Mesothelial cell of epicardium (in vitro differentiated cells): Measurements from ENCODE around the gene CTDSPL. TPM values are rescaled to one million over a fixed set of nuclear protein-coding genes. Genes with fewer than 3 reads are reported as not detected.
A peak's percentile ranks its signal among the peaks of the same experiment; 100 is the strongest.

Experiments
- DNase-seq, 2 experiments: peaks; one replicate each; pipeline ENCODE4 v3.0.0; 2021; ENCODE audit warnings: low spot score in 2 of 2; ENCODE audit not compliant: unreplicated experiment in 2 of 2
- H3K27ac Mint-ChIP-seq: 2 replicates; pipeline ENCODE4 v1.8.0; 2021; ENCODE audit warnings: mixed read lengths
- H3K27me3 Mint-ChIP-seq: 2 replicates; pipeline ENCODE4 v1.8.0; 2021; ENCODE audit warnings: low read depth, mixed read lengths
- H3K36me3 Mint-ChIP-seq: 2 replicates; pipeline ENCODE4 v1.8.0; 2021; ENCODE audit warnings: mixed read lengths
- H3K4me1 Mint-ChIP-seq: 2 replicates; pipeline ENCODE4 v1.8.0; 2021; ENCODE audit warnings: mixed read lengths
- H3K4me3 Mint-ChIP-seq: 2 replicates; pipeline ENCODE4 v1.8.0; 2021; ENCODE audit warnings: mild to moderate bottlenecking, moderate library complexity, mixed read lengths
- H3K9me3 Mint-ChIP-seq: 2 replicates; pipeline ENCODE4 v1.8.0; 2021; ENCODE audit warnings: mixed read lengths
- total RNA-seq: library from RNA; stranded (reverse); gene quantifications from 3 replicates; pipeline ENCODE4 v1.2.1, GENCODE V29; 2021
- TF ChIP-seq, protein P1 (sequence below): fragments of 200-600 bp; sonication (generic); IDR thresholded peaks from one replicate; pipeline ENCODE4 v1.5.0; 2021; ENCODE audit warnings: antibody characterized with exemption; ENCODE audit not compliant: unreplicated experiment

Gene CTDSPL
- total RNA-seq, 1 donor from 2014 or later: 29.9 TPM

DNA sequence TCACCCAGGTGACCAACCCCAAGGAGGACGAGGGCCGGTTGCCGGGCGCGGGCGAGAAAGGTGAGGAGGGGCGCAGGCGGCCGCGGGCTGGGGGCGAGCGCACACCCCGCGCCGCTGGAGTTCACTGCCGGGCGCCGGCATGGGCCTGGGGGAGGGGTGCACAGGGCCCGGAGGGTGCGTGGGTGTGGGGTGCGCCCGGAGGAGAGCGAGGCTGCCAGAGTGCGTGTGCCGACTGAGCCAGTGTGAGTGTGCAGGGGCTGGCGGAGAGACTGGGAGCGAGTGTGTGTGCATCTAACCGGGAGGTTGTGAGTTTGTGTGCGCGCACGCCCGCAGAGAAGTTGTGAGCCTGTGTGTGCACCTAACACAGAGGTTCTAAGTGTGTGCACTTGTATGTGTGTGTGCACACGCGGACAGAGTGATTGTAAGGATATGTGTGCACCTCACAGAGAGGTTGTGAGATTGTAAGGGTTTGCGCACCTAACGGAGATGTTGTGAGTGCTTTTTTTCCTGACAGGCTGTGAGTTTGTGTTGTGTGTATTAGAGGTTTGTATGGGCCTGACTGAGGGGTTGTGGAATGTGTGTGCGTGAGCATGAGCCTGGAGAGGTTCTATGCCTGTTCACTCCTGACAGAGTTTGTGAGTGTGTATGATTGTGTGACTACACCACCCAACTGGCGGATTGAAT lies 681 bp downstream of the CTDSPL start:
- Mint-ChIP-seq H3K27me3 (no peaks in the 10 kb centered on the region), H3K27ac (peak overlapping the region; percentile 92), H3K36me3 (peaks cover 2% of the 10 kb centered on the region), H3K4me1 (peaks cover 37% of the 10 kb centered on the region), H3K4me3 (peak overlapping the region; percentile 86), H3K9me3 (no peaks in the 10 kb centered on the region)
- TF ChIP-seq, protein P1, sequence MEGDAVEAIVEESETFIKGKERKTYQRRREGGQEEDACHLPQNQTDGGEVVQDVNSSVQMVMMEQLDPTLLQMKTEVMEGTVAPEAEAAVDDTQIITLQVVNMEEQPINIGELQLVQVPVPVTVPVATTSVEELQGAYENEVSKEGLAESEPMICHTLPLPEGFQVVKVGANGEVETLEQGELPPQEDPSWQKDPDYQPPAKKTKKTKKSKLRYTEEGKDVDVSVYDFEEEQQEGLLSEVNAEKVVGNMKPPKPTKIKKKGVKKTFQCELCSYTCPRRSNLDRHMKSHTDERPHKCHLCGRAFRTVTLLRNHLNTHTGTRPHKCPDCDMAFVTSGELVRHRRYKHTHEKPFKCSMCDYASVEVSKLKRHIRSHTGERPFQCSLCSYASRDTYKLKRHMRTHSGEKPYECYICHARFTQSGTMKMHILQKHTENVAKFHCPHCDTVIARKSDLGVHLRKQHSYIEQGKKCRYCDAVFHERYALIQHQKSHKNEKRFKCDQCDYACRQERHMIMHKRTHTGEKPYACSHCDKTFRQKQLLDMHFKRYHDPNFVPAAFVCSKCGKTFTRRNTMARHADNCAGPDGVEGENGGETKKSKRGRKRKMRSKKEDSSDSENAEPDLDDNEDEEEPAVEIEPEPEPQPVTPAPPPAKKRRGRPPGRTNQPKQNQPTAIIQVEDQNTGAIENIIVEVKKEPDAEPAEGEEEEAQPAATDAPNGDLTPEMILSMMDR: no peak
- peak; percentile 48 to 60 for DNase-seq

DNA sequence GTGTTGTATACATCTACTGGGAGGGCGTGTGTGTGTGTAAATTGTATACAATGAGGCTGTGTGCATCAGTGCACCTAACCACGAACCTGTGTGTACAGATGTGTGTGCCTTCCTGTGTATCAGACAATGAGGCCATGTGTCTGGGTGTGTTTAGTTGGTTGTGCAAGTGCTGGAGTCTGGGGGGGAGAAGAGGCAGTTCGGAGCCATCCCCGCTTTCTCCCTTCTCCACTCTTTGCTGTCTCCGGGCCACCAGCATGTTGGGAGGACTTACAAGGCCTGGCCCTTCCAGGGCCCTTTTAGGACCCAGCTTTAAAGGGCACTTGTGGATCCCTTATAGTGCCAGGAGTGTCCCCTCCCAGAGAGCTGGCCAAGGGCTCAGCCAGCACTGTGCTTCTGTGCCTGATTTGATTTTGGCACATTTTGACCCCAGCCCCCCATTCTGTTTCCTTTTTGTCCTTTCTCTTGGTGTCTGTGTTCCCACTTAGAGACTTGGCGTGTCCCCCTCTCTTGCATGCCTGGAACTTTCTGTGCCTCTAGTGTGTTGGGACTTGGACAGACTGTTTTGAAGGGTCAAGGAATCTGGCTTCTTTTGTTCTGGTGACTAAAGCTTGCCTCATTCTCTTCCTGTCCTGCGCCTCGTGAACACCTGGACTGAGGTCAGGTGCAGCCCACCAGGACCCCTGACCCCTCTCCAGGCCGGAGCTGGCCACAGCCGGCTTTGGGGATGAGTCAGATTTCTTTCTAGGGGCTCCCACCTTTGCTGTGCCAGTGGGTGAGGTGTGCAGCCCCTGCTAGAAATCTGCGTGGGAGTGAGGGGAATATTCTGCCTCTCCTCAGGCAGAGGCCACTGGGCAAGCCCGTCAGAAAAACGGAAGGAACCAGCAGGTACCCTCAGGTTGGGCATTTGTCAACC lies 1.5 kb downstream of the CTDSPL start:
- H3K9me3 Mint-ChIP-seq: no peaks in the 10 kb centered on the region
- H3K4me3 Mint-ChIP-seq: peak overlapping the region; percentile 86
- H3K27ac Mint-ChIP-seq: peak overlapping the region; percentile 92
- H3K36me3 Mint-ChIP-seq: peaks cover 2% of the 10 kb centered on the region
- no peaks in the 10 kb centered on the region for H3K27me3 Mint-ChIP-seq
- TF ChIP-seq, protein P1: no peak
- no peak for DNase-seq
- H3K4me1 Mint-ChIP-seq: peaks cover 37% of the 10 kb centered on the region

DNA sequence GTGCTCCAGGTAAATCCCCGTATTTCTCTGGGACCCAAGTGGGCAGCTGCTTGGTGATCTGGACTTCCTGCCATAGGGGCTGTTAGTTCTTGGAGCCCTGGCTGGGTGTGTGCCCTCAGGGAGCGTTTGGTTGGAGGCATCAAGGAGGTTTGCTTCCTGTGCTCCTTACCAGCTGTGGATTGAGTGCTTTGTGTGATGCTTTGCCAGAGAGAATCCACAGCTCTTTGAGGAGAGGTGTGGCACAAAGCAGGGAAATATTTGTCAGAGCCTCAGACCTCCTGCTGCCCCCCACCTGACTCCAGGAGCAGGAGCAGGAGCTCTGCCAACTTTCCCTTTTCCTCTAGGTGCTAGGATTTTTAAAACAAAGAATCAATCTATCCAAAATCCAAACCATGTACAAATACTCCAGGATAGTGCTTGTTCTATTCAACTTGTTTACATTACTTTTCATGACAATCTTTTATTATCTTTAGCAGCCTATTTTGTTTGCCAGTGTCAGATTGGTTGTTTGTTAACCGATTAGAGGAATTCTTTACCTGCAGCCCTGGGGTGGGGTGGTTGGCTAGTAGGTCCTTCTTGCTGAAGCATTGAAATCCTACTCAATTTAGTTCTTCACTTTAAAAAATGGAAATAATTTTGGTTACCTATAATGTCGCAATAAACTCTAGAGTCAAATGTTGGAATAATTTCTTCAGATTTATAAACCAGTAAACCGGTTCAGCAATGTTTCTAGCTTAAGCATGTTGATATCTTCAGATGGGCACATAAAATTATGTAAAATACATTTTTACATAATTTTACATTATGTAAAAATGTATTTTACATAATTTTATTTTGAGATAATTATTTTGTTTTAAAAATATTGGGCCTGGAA lies 2.5 kb downstream of the CTDSPL start:
- Mint-ChIP-seq H3K36me3 (peaks cover 7% of the 10 kb centered on the region), H3K4me1 (peaks cover 37% of the 10 kb centered on the region), H3K9me3 (peaks cover 7% of the 10 kb centered on the region), H3K4me3 (peak overlapping the region; percentile 86), H3K27me3 (no peaks in the 10 kb centered on the region), H3K27ac (peak overlapping the region; percentile 86)
- DNase-seq: no peak
- TF ChIP-seq, protein P1: no peak

DNA sequence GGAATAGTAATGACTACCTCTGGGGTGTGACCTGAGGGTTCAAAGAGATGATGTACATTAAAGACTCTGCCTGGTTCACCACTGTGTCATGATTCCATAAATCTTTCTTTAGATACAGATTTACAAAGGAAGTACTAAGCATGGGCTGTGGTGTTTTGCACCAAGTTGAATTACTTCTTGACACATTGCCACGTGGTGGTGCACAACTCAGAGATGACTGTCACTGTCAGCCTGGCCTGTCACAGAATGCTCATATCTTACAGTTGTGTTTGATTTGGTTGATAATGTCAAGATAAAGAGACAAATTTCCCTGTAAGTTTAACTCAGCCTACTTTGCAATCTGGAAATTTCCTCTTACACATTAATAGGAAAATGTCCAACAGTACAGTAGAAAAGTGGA lies 3.2 kb downstream of the CTDSPL start:
- no peak for DNase-seq
- H3K27ac Mint-ChIP-seq: no peak overlapping the region
- H3K4me1 Mint-ChIP-seq: peaks cover 36% of the 10 kb centered on the region
- TF ChIP-seq, protein P1: no peak
- H3K27me3 Mint-ChIP-seq: no peaks in the 10 kb centered on the region
- peaks cover 15% of the 10 kb centered on the region for H3K36me3 Mint-ChIP-seq
- H3K9me3 Mint-ChIP-seq: peaks cover 14% of the 10 kb centered on the region
- no peak overlapping the region for H3K4me3 Mint-ChIP-seq

DNA sequence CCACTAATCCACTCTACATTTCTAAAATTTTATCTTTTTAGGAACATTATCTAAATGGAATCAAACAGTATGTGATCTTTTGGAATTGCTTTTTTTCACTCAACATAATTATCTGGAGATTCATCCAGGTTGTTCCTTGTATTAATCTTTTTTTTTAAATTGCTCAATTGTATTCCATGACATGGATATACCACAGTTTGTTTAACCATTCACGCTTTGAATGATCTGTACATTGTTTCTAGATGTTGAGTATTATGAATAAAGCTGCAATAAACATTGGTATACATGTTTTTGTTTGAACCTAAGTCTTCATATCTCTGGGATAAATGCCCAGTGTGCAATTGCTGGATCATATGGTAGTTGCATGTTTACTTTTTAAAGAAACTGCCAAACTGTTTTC lies 5.5 kb downstream of the CTDSPL start:
- DNase-seq: no peak
- no peaks in the 10 kb centered on the region for H3K27me3 Mint-ChIP-seq
- peaks cover 26% of the 10 kb centered on the region for H3K4me1 Mint-ChIP-seq
- H3K36me3 Mint-ChIP-seq: peaks cover 30% of the 10 kb centered on the region
- TF ChIP-seq, protein P1: no peak
- peaks cover 37% of the 10 kb centered on the region for H3K9me3 Mint-ChIP-seq
- H3K4me3 Mint-ChIP-seq: no peak overlapping the region
- H3K27ac Mint-ChIP-seq: no peak overlapping the region
